HepG2 (cell line): ENCODE results near the gene CPLANE2. TPM values are rescaled to one million over a fixed set of nuclear protein-coding genes. Genes with fewer than 3 reads are reported as not detected.
A peak's percentile ranks its signal among the peaks of the same experiment; 100 is the strongest.

Experiments
- BRD4 ChIP-seq: sonication (generic); formaldehyde crosslinking; IDR thresholded peaks from 2 replicates; pipeline ENCODE4 v1.4.0; 2020; ENCODE audit warnings: missing genetic modification reagents
- ELF3 ChIP-seq: IDR thresholded peaks from 2 replicates; pipeline ENCODE4 v1.6.1; 2016; ENCODE audit warnings: missing genetic modification reagents, missing compliant biosample characterization
- ERF ChIP-seq: IDR thresholded peaks from 2 replicates; pipeline ENCODE4 v1.6.1; 2018; ENCODE audit warnings: missing biosample characterization, missing genetic modification reagents
- KDM5A ChIP-seq: fragments of 200-600 bp; sonication (generic); IDR thresholded peaks from 2 replicates; pipeline ENCODE4 v1.7.0; 2018; ENCODE audit warnings: antibody characterized with exemption, mild to moderate bottlenecking, low read length, borderline replicate concordance
- NFKB2 ChIP-seq: sonication (generic); formaldehyde crosslinking; IDR thresholded peaks from 2 replicates; pipeline ENCODE4 v1.4.0; 2020; ENCODE audit warnings: missing genetic modification reagents, borderline replicate concordance
- NFKBIZ ChIP-seq: IDR thresholded peaks from 2 replicates; pipeline ENCODE4 v1.6.1; 2018; ENCODE audit warnings: missing genetic modification reagents, missing compliant biosample characterization
- PLRG1 ChIP-seq: fragments of 450-650 bp; conservative IDR thresholded peaks from 2 replicates; pipeline ENCODE4 v1.6.1; 2016
- RBAK ChIP-seq: sonication (generic); formaldehyde crosslinking; IDR thresholded peaks from 2 replicates; pipeline ENCODE4 v1.5.1; 2020; ENCODE audit warnings: mild to moderate bottlenecking, missing genetic modification reagents
- SOX5 ChIP-seq: IDR thresholded peaks from 2 replicates; pipeline ENCODE4 v1.6.1; 2016; ENCODE audit warnings: borderline replicate concordance
- ZBTB20 ChIP-seq: sonication (generic); formaldehyde crosslinking; IDR thresholded peaks from 2 replicates; pipeline ENCODE4 v1.8.1; 2023; ENCODE audit warnings: missing genetic modification reagents, low read depth, mild to moderate bottlenecking, borderline replicate concordance
- ZC3H4 ChIP-seq: sonication (generic); formaldehyde crosslinking; IDR thresholded peaks from 2 replicates; pipeline ENCODE4 v1.4.0; 2020; ENCODE audit warnings: missing genetic modification reagents, borderline replicate concordance
- ZMYM2 ChIP-seq: sonication (generic); formaldehyde crosslinking; IDR thresholded peaks from 2 replicates; pipeline ENCODE4 v1.8.0; 2022; ENCODE audit warnings: mild to moderate bottlenecking, missing genetic modification reagents
- ZNF30 ChIP-seq: sonication (generic); formaldehyde crosslinking; IDR thresholded peaks from 2 replicates; pipeline ENCODE4 v1.5.0; 2020; ENCODE audit warnings: mild to moderate bottlenecking, missing genetic modification reagents
- ZNF83 ChIP-seq: sonication (generic); formaldehyde crosslinking; IDR thresholded peaks from 2 replicates; pipeline ENCODE4 v1.4.0; 2020; ENCODE audit warnings: missing genetic modification reagents, mild to moderate bottlenecking, borderline replicate concordance
- polyA plus RNA-seq, 8 experiments: library from polyadenylated mRNA; depleted of rRNA in 3 of 8; stranded (reverse) in 7 of 8; unstranded in 1 of 8; fragments of >200 nt; fragmentation: Illumina TruSeq in 4 of 8; extraction: Trizol in 4 of 8; gene quantifications; 2 replicates each; pipeline versions ENCODE4 v1.2.1 to v1.2.3, GENCODE V29; 2011 to 2016; ENCODE audit warnings: low read depth in 4 of 8, missing spikeins in 1 of 8, mixed read lengths in 1 of 8; ENCODE audit not compliant: insufficient read depth in 1 of 8
- total RNA-seq, 5 experiments: library from RNA; depleted of rRNA; stranded (reverse); fragments of >200 nt; fragmentation: Illumina TruSeq; extraction: Trizol; gene quantifications; 2 replicates each; pipeline ENCODE4 v1.2.3, GENCODE V29; 2016; ENCODE audit warnings: low read depth in 1 of 5
- TF ChIP-seq, protein P1 (sequence below): IDR thresholded peaks from 2 replicates; pipeline ENCODE4 v1.6.1; 2016; ENCODE audit warnings: mild to moderate bottlenecking, missing biosample characterization, missing genetic modification reagents
- TF ChIP-seq, protein P2 (sequence below): sonication (generic); formaldehyde crosslinking; IDR thresholded peaks from 2 replicates; pipeline ENCODE4 v1.5.1; 2020; ENCODE audit warnings: missing genetic modification reagents, mild to moderate bottlenecking, borderline replicate concordance
- TF ChIP-seq, protein P3 (sequence below): sonication (generic); formaldehyde crosslinking; IDR thresholded peaks from 2 replicates; pipeline ENCODE4 v1.4.0; 2020; ENCODE audit warnings: missing genetic modification reagents
- TF ChIP-seq, protein P4 (sequence below): sonication (generic); formaldehyde crosslinking; IDR thresholded peaks from 2 replicates; pipeline ENCODE4 v1.8.0; 2022; ENCODE audit warnings: mild to moderate bottlenecking, missing genetic modification reagents; ENCODE audit not compliant: insufficient replicate concordance
- TF ChIP-seq, protein P5 (sequence below): sonication (generic); formaldehyde crosslinking; conservative IDR thresholded peaks from 2 replicates; pipeline ENCODE4 v1.4.0; 2020; ENCODE audit warnings: missing genetic modification reagents

Gene CPLANE2
- total and polyA plus RNA-seq, 2 of the 13 experiments (the other 11 are each of a cell fraction or from before 2014, with no cell fraction given): 0.29 to 1.6 TPM

DNA sequence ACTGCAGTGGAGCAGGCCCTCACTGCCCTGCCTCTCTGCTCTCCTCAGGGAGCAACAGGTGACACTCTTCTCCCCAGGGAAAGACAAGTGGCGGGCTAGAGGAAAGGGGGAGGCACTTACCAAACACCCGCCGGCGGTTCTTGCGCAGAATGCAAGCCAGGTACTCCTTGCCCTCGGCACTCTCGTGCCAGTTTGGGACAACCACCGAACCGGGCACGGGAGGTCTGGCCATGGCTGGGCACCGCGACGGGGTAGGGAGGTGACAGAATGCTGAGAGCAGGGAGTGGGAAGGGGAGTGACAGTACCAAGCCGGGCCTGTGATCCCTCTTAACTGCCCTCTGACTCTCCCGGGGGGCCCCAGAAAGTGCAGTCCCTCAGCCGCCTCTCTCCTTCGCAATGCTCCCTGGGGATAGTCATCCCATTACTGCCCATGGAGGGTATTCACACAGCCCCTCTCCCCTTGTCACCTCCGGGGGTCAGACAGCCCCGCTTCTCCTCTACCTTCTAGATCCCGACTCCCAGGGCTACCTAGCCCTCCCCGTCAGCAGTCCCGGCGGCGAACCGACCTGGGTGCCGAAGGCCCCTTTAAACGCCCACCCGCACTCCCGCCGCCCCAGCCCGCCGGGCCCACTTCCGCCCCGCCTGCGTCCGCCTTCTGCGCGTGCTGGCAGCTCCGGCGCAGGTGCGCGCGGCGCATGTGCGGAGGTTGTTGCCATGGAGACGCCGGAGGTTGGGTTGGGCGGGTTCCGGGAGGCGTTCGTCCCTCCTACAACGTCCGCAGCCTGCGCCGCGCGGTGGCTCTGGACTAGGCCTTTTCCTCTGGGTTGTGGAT lies at the start of gene CPLANE2 (continued):
- TF ChIP-seq SOX5 (CRISPR knock-in tag) (peak; percentile 29; the same call in 1 of the 2 replicates), PLRG1 (no peak), NFKBIZ (no peak), ZNF83 (CRISPR knock-in tag) (no peak), ZC3H4 (no peak), RBAK (CRISPR knock-in tag) (no peak), NFKB2 (CRISPR knock-in tag) (peak; percentile 36; the same call in 1 of the 2 replicates), ZBTB20 (CRISPR knock-in tag) (no peak), ZNF30 (CRISPR knock-in tag) (no peak), KDM5A (no peak), ERF (CRISPR knock-in tag) (0 out of 2 replicates have a peak, but pooled peaks have one; percentile 28), ELF3 (CRISPR knock-in tag) (peak; percentile 50; the same call in 1 of the 2 replicates), ZMYM2 (CRISPR knock-in tag) (no peak), BRD4 (CRISPR knock-in tag) (no peak)
- TF ChIP-seq, protein P1, sequence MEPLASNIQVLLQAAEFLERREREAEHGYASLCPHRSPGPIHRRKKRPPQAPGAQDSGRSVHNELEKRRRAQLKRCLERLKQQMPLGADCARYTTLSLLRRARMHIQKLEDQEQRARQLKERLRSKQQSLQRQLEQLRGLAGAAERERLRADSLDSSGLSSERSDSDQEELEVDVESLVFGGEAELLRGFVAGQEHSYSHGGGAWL (CRISPR knock-in tag): 0 out of 2 replicates have a peak, but pooled peaks have one; percentile 60
- TF ChIP-seq, protein P2, sequence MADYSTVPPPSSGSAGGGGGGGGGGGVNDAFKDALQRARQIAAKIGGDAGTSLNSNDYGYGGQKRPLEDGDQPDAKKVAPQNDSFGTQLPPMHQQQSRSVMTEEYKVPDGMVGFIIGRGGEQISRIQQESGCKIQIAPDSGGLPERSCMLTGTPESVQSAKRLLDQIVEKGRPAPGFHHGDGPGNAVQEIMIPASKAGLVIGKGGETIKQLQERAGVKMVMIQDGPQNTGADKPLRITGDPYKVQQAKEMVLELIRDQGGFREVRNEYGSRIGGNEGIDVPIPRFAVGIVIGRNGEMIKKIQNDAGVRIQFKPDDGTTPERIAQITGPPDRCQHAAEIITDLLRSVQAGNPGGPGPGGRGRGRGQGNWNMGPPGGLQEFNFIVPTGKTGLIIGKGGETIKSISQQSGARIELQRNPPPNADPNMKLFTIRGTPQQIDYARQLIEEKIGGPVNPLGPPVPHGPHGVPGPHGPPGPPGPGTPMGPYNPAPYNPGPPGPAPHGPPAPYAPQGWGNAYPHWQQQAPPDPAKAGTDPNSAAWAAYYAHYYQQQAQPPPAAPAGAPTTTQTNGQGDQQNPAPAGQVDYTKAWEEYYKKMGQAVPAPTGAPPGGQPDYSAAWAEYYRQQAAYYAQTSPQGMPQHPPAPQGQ (CRISPR knock-in tag): no peak
- TF ChIP-seq, protein P3, sequence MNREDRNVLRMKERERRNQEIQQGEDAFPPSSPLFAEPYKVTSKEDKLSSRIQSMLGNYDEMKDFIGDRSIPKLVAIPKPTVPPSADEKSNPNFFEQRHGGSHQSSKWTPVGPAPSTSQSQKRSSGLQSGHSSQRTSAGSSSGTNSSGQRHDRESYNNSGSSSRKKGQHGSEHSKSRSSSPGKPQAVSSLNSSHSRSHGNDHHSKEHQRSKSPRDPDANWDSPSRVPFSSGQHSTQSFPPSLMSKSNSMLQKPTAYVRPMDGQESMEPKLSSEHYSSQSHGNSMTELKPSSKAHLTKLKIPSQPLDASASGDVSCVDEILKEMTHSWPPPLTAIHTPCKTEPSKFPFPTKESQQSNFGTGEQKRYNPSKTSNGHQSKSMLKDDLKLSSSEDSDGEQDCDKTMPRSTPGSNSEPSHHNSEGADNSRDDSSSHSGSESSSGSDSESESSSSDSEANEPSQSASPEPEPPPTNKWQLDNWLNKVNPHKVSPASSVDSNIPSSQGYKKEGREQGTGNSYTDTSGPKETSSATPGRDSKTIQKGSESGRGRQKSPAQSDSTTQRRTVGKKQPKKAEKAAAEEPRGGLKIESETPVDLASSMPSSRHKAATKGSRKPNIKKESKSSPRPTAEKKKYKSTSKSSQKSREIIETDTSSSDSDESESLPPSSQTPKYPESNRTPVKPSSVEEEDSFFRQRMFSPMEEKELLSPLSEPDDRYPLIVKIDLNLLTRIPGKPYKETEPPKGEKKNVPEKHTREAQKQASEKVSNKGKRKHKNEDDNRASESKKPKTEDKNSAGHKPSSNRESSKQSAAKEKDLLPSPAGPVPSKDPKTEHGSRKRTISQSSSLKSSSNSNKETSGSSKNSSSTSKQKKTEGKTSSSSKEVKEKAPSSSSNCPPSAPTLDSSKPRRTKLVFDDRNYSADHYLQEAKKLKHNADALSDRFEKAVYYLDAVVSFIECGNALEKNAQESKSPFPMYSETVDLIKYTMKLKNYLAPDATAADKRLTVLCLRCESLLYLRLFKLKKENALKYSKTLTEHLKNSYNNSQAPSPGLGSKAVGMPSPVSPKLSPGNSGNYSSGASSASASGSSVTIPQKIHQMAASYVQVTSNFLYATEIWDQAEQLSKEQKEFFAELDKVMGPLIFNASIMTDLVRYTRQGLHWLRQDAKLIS (CRISPR knock-in tag): no peak
- TF ChIP-seq, protein P4, sequence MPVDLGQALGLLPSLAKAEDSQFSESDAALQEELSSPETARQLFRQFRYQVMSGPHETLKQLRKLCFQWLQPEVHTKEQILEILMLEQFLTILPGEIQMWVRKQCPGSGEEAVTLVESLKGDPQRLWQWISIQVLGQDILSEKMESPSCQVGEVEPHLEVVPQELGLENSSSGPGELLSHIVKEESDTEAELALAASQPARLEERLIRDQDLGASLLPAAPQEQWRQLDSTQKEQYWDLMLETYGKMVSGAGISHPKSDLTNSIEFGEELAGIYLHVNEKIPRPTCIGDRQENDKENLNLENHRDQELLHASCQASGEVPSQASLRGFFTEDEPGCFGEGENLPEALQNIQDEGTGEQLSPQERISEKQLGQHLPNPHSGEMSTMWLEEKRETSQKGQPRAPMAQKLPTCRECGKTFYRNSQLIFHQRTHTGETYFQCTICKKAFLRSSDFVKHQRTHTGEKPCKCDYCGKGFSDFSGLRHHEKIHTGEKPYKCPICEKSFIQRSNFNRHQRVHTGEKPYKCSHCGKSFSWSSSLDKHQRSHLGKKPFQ (CRISPR knock-in tag): peak; percentile 58
- TF ChIP-seq, protein P5, sequence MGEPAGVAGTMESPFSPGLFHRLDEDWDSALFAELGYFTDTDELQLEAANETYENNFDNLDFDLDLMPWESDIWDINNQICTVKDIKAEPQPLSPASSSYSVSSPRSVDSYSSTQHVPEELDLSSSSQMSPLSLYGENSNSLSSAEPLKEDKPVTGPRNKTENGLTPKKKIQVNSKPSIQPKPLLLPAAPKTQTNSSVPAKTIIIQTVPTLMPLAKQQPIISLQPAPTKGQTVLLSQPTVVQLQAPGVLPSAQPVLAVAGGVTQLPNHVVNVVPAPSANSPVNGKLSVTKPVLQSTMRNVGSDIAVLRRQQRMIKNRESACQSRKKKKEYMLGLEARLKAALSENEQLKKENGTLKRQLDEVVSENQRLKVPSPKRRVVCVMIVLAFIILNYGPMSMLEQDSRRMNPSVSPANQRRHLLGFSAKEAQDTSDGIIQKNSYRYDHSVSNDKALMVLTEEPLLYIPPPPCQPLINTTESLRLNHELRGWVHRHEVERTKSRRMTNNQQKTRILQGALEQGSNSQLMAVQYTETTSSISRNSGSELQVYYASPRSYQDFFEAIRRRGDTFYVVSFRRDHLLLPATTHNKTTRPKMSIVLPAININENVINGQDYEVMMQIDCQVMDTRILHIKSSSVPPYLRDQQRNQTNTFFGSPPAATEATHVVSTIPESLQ (CRISPR knock-in tag): 0 out of 2 replicates have a peak, but pooled peaks have one; percentile 35
